H1 (cell line): Measurements from ENCODE around the gene CAMTA1.

Experiments
- EGR1 ChIP-seq: IDR thresholded peaks from 2 replicates; pipeline ENCODE4 v1.6.1; 2011; ENCODE audit warnings: low read depth, low read length, borderline replicate concordance
- EZH2 ChIP-seq: fragments of 200-600 bp; sonication (generic); IDR thresholded peaks from 2 replicates; pipeline ENCODE4 v1.7.1; 2012; ENCODE audit warnings: low read depth, mild to moderate bottlenecking, moderate library complexity, low read length, inconsistent platforms; ENCODE audit not compliant: severe bottlenecking
- FOSL1 ChIP-seq: IDR thresholded peaks from 2 replicates; pipeline ENCODE4 v1.6.1; 2011; ENCODE audit warnings: mild to moderate bottlenecking, low read depth, low read length, moderate library complexity; ENCODE audit not compliant: insufficient read depth
- RAD21 ChIP-seq, 2 experiments: IDR thresholded peaks in 1 of 2; conservative IDR thresholded peaks in 1 of 2; 2 replicates each; pipeline ENCODE4 v1.6.1; 2011; ENCODE audit warnings: low read depth in 2 of 2, low read length in 2 of 2, improper control_type of control experiment in 1 of 2, inconsistent platforms in 1 of 2, mild to moderate bottlenecking in 1 of 2, moderate library complexity in 1 of 2
- SUZ12 ChIP-seq: fragments of 200-600 bp; sonication (generic); IDR thresholded peaks from 2 replicates; pipeline ENCODE4 v1.6.1; 2012; ENCODE audit warnings: mild to moderate bottlenecking, inconsistent platforms, low read length, moderate library complexity, mixed read lengths
- TF ChIP-seq, protein P1 (sequence below): IDR thresholded peaks from 2 replicates; pipeline ENCODE4 v1.6.1; 2012; ENCODE audit warnings: inconsistent platforms
- TF ChIP-seq, protein P2 (sequence below), 3 experiments: IDR thresholded peaks; 1 replicate in 2 of 3; 2 replicates in 1 of 3; pipeline versions ENCODE4 v1.5.1 to v1.6.1; 2011; ENCODE audit warnings: low read length in 3 of 3, mild to moderate bottlenecking in 3 of 3, inconsistent platforms in 2 of 3, low read depth in 1 of 3, moderate library complexity in 1 of 3; ENCODE audit not compliant: insufficient read depth in 1 of 3; ENCODE audit errors: control extremely low read depth in 1 of 3

DNA sequence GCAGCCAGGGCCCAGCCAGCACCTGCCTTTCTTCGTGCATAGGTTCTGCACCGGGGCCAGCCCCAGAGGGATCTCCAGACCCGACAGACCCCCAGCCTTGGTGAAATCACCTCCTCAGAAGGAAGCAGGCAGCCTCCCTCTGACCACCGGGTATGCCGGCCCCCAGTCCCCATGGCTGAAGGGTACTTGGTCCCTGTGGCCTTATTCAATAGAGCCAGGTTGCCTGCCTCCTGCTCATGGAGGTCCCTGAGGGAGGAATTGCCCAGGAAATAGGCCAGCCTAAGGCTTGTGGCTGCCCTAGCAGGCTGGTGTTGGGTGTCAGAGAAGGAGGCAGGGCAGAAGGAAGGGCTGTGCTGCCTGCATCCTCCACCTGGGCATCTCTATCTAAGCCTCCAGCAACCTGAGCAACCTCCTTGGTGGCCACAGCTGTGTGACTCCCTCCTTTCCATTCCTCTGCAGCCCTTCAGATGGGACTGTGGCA lies 647.7 kb downstream of the CAMTA1 start:
- TF ChIP-seq EGR1 (no peak), SUZ12 (no peak), FOSL1 (no peak), EZH2 (no peak), RAD21 (IDR thresholded peaks at IDR 0.05 in 1 of 2, conservative IDR thresholded peaks at IDR 0.05 in 1 of 2; ENCODE audit: low read depth in 2 of 2, low read length in 2 of 2) (no peak)
- TF ChIP-seq, protein P1, sequence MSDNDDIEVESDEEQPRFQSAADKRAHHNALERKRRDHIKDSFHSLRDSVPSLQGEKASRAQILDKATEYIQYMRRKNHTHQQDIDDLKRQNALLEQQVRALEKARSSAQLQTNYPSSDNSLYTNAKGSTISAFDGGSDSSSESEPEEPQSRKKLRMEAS: no peak
- TF ChIP-seq, protein P2, sequence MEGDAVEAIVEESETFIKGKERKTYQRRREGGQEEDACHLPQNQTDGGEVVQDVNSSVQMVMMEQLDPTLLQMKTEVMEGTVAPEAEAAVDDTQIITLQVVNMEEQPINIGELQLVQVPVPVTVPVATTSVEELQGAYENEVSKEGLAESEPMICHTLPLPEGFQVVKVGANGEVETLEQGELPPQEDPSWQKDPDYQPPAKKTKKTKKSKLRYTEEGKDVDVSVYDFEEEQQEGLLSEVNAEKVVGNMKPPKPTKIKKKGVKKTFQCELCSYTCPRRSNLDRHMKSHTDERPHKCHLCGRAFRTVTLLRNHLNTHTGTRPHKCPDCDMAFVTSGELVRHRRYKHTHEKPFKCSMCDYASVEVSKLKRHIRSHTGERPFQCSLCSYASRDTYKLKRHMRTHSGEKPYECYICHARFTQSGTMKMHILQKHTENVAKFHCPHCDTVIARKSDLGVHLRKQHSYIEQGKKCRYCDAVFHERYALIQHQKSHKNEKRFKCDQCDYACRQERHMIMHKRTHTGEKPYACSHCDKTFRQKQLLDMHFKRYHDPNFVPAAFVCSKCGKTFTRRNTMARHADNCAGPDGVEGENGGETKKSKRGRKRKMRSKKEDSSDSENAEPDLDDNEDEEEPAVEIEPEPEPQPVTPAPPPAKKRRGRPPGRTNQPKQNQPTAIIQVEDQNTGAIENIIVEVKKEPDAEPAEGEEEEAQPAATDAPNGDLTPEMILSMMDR (IDR thresholded peaks at IDR 0.05; ENCODE audit: control extremely low read depth in 1 of 3, insufficient read depth in 1 of 3, low read depth in 1 of 3, low read length in 3 of 3): no peak
